ENCODE measurements around the gene RSBN1L.
A peak's percentile ranks its signal among the peaks of the same experiment; 100 is the strongest.

RSBN1L gene

GRCh38 chr7:77808517-77808916, 112.3 kb downstream of the RSBN1L start:
- DNase-seq (ENCODE audit: low read depth) = no peak

GRCh38 chr7:77811516-77812289, 115.4 kb downstream of the RSBN1L start:
- no peak for DNase-seq (ENCODE audit: low read depth)

GRCh38 chr7:77812290-77812685, 116.0 kb downstream of the RSBN1L start:
- no peak for DNase-seq (ENCODE audit: low read depth)

- DNase-seq (ENCODE audit: low read depth) = no peak
Observed at GRCh38 chr7:77813180-77813579, 116.9 kb downstream of the RSBN1L start.

- DNase-seq (ENCODE audit: low read depth) = no peak
Observed at GRCh38 chr7:77819021-77819420, 122.8 kb downstream of the RSBN1L start.

GRCh38 chr7:77820967-77821366, 124.7 kb downstream of the RSBN1L start:
- no peak for DNase-seq (ENCODE audit: low read depth)

- no peak for DNase-seq (ENCODE audit: low read depth)
Observed at GRCh38 chr7:77822269-77822668, 126.0 kb downstream of the RSBN1L start.

- no peak for DNase-seq (ENCODE audit: low read depth)
Observed at GRCh38 chr7:77823787-77824186, 127.5 kb downstream of the RSBN1L start.

- no peak for DNase-seq (ENCODE audit: low read depth)
Observed at GRCh38 chr7:77824636-77825035, 128.4 kb downstream of the RSBN1L start.

GRCh38 chr7:77825131-77825530, 128.9 kb downstream of the RSBN1L start:
- no peak for DNase-seq (ENCODE audit: low read depth)

- DNase-seq (ENCODE audit: low read depth) = no peak
Observed at GRCh38 chr7:77826300-77826699, 130.0 kb downstream of the RSBN1L start.

- DNase-seq (ENCODE audit: low read depth) = no peak
Observed at GRCh38 chr7:77827999-77828398, 131.7 kb downstream of the RSBN1L start.

GRCh38 chr7:77830649-77831355, 134.5 kb downstream of the RSBN1L start:
- DNase-seq (ENCODE audit: low read depth) = no peak

- peak; percentile 8 for DNase-seq (ENCODE audit: low read depth)
Observed at GRCh38 chr7:77831481-77831880, 135.2 kb downstream of the RSBN1L start.

GRCh38 chr7:77831953-77832352, 135.7 kb downstream of the RSBN1L start:
- DNase-seq (ENCODE audit: low read depth) = no peak
